HCT116 (cell line): ENCODE data around the gene UTS2B. TPM values are rescaled to one million over a fixed set of nuclear protein-coding genes. Genes with fewer than 3 reads are reported as not detected.

Experiments used
- ATAC-seq: fragments of 200-7000 bp; cut with Tn5 transposase; 2 replicates; pipeline ENCODE4 v1.9.1; 2020; ENCODE audit warnings: mild to moderate bottlenecking, moderate library complexity
- BruUV-seq: library from RNA; stranded (reverse); fragments of 400-500 nt; replicated peaks from 2 replicates; lab custom pipeline; 2021; lab: Mats Ljungman, UMichigan
- CTCF ChIA-PET: fragments of 300-600 bp; sonication (Branson Sonifier 250); formaldehyde crosslinking; loops from one replicate; lab custom pipeline; 2021; ENCODE audit warnings: antibody characterized with exemption; lab: Charles Lee
- POLR2A ChIA-PET: fragments of 300-600, 350-600 bp; sonication (Branson Sonifier 250); formaldehyde crosslinking; loops from one replicate; lab custom pipeline; 2021; ENCODE audit warnings: antibody characterized with exemption; lab: Charles Lee
- RAD21 ChIA-PET, 2 experiments: fragments of 300-600 bp; sonication (Branson Sonifier 250); formaldehyde crosslinking; loops; one replicate each; lab custom pipeline; 2023; ENCODE audit warnings: low total read pairs in 2 of 2; ENCODE audit not compliant: uncharacterized antibody in 2 of 2, unreplicated experiment in 2 of 2, low non-redundant PET in 1 of 2; lab: Charles Lee
- DNase-seq: peaks from one replicate; pipeline ENCODE4 v3.0.0-alpha.2; 2010; ENCODE audit warnings: low read depth, low spot score
- H2AFZ ChIP-seq: fragments of 200-600 bp; shearing (Covaris generic), sonication (generic); 2 replicates; pipeline ENCODE4 v1.6.1; 2017; ENCODE audit warnings: low read depth, mixed run types, mixed read lengths, antibody characterized with exemption, low read length; ENCODE audit not compliant: poor library complexity, severe bottlenecking
- H3K27ac ChIP-seq: 2 replicates; pipeline ENCODE4 v1.5.1; 2012; ENCODE audit warnings: low read depth, low read length
- H3K27me3 ChIP-seq: fragments of 200-600 bp; sonication (generic); 2 replicates; pipeline ENCODE4 v1.6.1; 2016; ENCODE audit warnings: mixed run types, low read length, mixed read lengths; ENCODE audit not compliant: insufficient read depth
- H3K36me3 ChIP-seq, 2 experiments: fragments of 200-500 bp in 1 of 2; fragments of 200-600 bp in 1 of 2; sonication (Bioruptor generic) in 1 of 2; sonication (generic) in 1 of 2; 2 replicates each; pipeline versions ENCODE4 v1.5.1 to v1.6.1; 2014 to 2016; ENCODE audit warnings: low read length in 2 of 2, inconsistent platforms in 1 of 2, mixed read lengths in 1 of 2, mixed run types in 1 of 2; ENCODE audit not compliant: insufficient read depth in 2 of 2, control insufficient read depth in 1 of 2
- H3K4me1 ChIP-seq, 2 experiments: fragments of 200-600 bp in 1 of 2; sonication (generic) in 1 of 2; 2 replicates each; pipeline versions ENCODE4 v1.5.1 to v1.6.1; 2012 to 2017; ENCODE audit warnings: low read length in 2 of 2, inconsistent platforms in 1 of 2, mild to moderate bottlenecking in 1 of 2, mixed read lengths in 1 of 2, mixed run types in 1 of 2, moderate library complexity in 1 of 2; ENCODE audit not compliant: insufficient read depth in 2 of 2, control insufficient read depth in 1 of 2
- H3K4me2 ChIP-seq: fragments of 200-600 bp; sonication (generic); 2 replicates; pipeline ENCODE4 v1.6.1; 2017; ENCODE audit warnings: mixed run types, low read length, mixed read lengths
- H3K4me3 ChIP-seq, 2 experiments: fragments of 200-600 bp in 1 of 2; sonication (generic) in 1 of 2; replicated peaks in 1 of 2; 2 replicates each; pipeline ENCODE4 v1.5.1; 2011 to 2016; ENCODE audit warnings: low read length in 2 of 2, control low read depth in 1 of 2, low read depth in 1 of 2, mild to moderate bottlenecking in 1 of 2, mixed read lengths in 1 of 2, mixed run types in 1 of 2
- H3K79me2 ChIP-seq: fragments of 200-600 bp; sonication (generic); 2 replicates; pipeline ENCODE4 v1.6.1; 2017; ENCODE audit warnings: mild to moderate bottlenecking, mixed run types, low read length, moderate library complexity, mixed read lengths; ENCODE audit not compliant: insufficient read depth
- H3K9ac ChIP-seq: fragments of 200-600 bp; sonication (generic); 2 replicates; pipeline ENCODE4 v1.6.1; 2016; ENCODE audit warnings: low read length, mixed read lengths
- H3K9me2 ChIP-seq: fragments of 200-600 bp; sonication (generic), shearing (Covaris generic); 2 replicates; pipeline ENCODE4 v1.6.1; 2017; ENCODE audit warnings: mixed run types, mild to moderate bottlenecking, moderate library complexity; ENCODE audit not compliant: insufficient read depth
- H3K9me3 ChIP-seq, 2 experiments: fragments of 200-500 bp in 1 of 2; fragments of 200-600 bp in 1 of 2; sonication (Bioruptor generic) in 1 of 2; sonication (generic) in 1 of 2; 2 replicates each; pipeline ENCODE4 v1.6.1; 2014 to 2017; ENCODE audit warnings: low read length in 2 of 2, mixed read lengths in 2 of 2, inconsistent platforms in 1 of 2, low read depth in 1 of 2, mild to moderate bottlenecking in 1 of 2, mixed run types in 1 of 2, moderate library complexity in 1 of 2; ENCODE audit not compliant: control insufficient read depth in 1 of 2, insufficient read depth in 1 of 2
- H4K20me1 ChIP-seq: fragments of 200-600 bp; sonication (generic), shearing (Covaris generic); 2 replicates; pipeline ENCODE4 v1.6.1; 2017; ENCODE audit warnings: mixed run types, mild to moderate bottlenecking, moderate library complexity; ENCODE audit not compliant: insufficient read depth
- EGR1 ChIP-seq: IDR thresholded peaks from 2 replicates; pipeline ENCODE4 v1.6.1; 2012; ENCODE audit warnings: low read depth
- ELF1 ChIP-seq: IDR thresholded peaks from 2 replicates; pipeline ENCODE4 v1.6.1; 2012; ENCODE audit warnings: low read depth, borderline replicate concordance
- MAX ChIP-seq: IDR thresholded peaks from 2 replicates; pipeline ENCODE4 v1.6.1; 2012
- SP1 ChIP-seq: IDR thresholded peaks from 2 replicates; pipeline ENCODE4 v1.6.1; 2012; ENCODE audit warnings: low read depth
- SRF ChIP-seq: IDR thresholded peaks from 2 replicates; pipeline ENCODE4 v1.6.1; 2012; ENCODE audit warnings: low read depth
- TCF7L2 ChIP-seq: IDR thresholded peaks from 2 replicates; pipeline ENCODE4 v1.7.0; 2011; ENCODE audit warnings: borderline replicate concordance, inconsistent platforms; ENCODE audit not compliant: insufficient read depth, insufficient read length; ENCODE audit errors: extremely low read depth
- ZFX ChIP-seq: fragments of 450-650 bp; IDR thresholded peaks from 2 replicates; pipeline ENCODE4 v1.6.1; 2017
- ZNF274 ChIP-seq: fragments of 200-500 bp; sonication (Bioruptor generic); IDR thresholded peaks from 2 replicates; pipeline ENCODE4 v1.6.1; 2014; ENCODE audit warnings: mild to moderate bottlenecking, low read depth, low read length, inconsistent platforms
- intact Hi-C: fragments of 100-400 bp; cut with micrococcal nuclease; formaldehyde crosslinking; loops from 2 replicates; pipeline ENCODE4 v1.10.0; 2022
- total RNA-seq: library from RNA; stranded (reverse); gene quantifications from one replicate; pipeline ENCODE4 v1.2.1, GENCODE V29; 2021; ENCODE audit not compliant: unreplicated experiment
- TF ChIP-seq, protein P1 (sequence below): IDR thresholded peaks from 2 replicates; pipeline ENCODE4 v1.6.1; 2012; ENCODE audit warnings: low read depth

The UTS2B gene
- total RNA-seq, 1 experiment from 2014 or later = 0.59 TPM

- POLR2A ChIA-PET = no interaction called here
- Histone ChIP-seq H3K4me1 (no peaks in the 10 kb centered on the region), H3K4me2 (no peak overlapping the region), H3K27ac (no peak overlapping the region), H3K27me3 (no peaks in the 10 kb centered on the region)
- CTCF ChIA-PET = no interaction called here
- ATAC-seq = no peak
- RAD21 ChIA-PET = no interaction called here
- no peak for DNase-seq
- no TSS peak for BruUV-seq
- no peak for TF ChIP-seq ZFX
- TF ChIP-seq, all 23 proteins: peak for 0
- no peaks in the 10 kb centered on the region for H3K79me2 ChIP-seq
- no peaks in the 10 kb centered on the region for H3K9me3 ChIP-seq
- intact Hi-C loops = no loop called here
- no peaks in the 10 kb centered on the region for H3K36me3 ChIP-seq
- no peaks in the 10 kb centered on the region for H3K9me2 ChIP-seq
- no peak overlapping the region for H3K9ac ChIP-seq
- no peak overlapping the region for H3K4me3 ChIP-seq
- H2AFZ ChIP-seq = no peak overlapping the region
- no peaks in the 10 kb centered on the region for H4K20me1 ChIP-seq
Measured at GRCh38 chr3:191314109-191314728, 16.1 kb downstream of the UTS2B start.

DNA sequence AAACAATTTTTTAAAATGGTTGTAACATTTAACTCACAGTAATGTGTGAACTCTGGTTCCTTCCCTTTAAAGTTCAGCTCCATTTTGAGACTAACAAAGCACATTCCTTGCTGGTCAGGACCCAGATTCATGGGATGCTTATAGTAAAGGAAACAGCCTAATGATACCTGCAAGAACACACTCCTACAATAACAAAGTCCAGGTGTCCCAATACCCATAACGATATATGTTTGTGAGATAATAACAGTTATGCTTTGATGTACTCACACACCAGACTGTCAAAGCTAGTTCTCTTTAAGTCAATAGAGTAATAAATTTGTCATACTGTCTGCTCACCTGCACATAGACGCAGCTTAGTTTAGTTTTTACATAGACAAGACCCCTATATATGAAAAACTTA is 17.0 kb downstream of the UTS2B start:
- Histone ChIP-seq H4K20me1 (no peaks in the 10 kb centered on the region), H3K4me2 (no peak overlapping the region), H3K27me3 (no peaks in the 10 kb centered on the region), H3K4me3 (no peak overlapping the region), H3K36me3 (no peaks in the 10 kb centered on the region), H3K79me2 (no peaks in the 10 kb centered on the region), H3K9ac (no peak overlapping the region), H3K9me2 (no peaks in the 10 kb centered on the region), H3K4me1 (no peaks in the 10 kb centered on the region), H2AFZ (no peak overlapping the region), H3K9me3 (no peaks in the 10 kb centered on the region), H3K27ac (no peak overlapping the region)
- ChIA-PET RAD21 (no interaction called here), POLR2A (no interaction called here), CTCF (no interaction called here)
- no peak for TF ChIP-seq EGR1
- TF ChIP-seq TCF7L2 = no peak
- no peak for TF ChIP-seq ELF1
- TF ChIP-seq, protein P1, sequence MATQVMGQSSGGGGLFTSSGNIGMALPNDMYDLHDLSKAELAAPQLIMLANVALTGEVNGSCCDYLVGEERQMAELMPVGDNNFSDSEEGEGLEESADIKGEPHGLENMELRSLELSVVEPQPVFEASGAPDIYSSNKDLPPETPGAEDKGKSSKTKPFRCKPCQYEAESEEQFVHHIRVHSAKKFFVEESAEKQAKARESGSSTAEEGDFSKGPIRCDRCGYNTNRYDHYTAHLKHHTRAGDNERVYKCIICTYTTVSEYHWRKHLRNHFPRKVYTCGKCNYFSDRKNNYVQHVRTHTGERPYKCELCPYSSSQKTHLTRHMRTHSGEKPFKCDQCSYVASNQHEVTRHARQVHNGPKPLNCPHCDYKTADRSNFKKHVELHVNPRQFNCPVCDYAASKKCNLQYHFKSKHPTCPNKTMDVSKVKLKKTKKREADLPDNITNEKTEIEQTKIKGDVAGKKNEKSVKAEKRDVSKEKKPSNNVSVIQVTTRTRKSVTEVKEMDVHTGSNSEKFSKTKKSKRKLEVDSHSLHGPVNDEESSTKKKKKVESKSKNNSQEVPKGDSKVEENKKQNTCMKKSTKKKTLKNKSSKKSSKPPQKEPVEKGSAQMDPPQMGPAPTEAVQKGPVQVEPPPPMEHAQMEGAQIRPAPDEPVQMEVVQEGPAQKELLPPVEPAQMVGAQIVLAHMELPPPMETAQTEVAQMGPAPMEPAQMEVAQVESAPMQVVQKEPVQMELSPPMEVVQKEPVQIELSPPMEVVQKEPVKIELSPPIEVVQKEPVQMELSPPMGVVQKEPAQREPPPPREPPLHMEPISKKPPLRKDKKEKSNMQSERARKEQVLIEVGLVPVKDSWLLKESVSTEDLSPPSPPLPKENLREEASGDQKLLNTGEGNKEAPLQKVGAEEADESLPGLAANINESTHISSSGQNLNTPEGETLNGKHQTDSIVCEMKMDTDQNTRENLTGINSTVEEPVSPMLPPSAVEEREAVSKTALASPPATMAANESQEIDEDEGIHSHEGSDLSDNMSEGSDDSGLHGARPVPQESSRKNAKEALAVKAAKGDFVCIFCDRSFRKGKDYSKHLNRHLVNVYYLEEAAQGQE = no peak
- TF ChIP-seq SRF = no peak
- TF ChIP-seq SP1 = no peak
- TF ChIP-seq MAX = no peak
- no peak for TF ChIP-seq ZNF274
- no peak for TF ChIP-seq ZFX
- BruUV-seq = no TSS peak
- no peak for ATAC-seq
- DNase-seq = no peak
- intact Hi-C loops = no loop called here
